K562 (cell line): ENCODE results near the gene PTH2. TPM values are rescaled to one million over a fixed set of nuclear protein-coding genes. Genes with fewer than 3 reads are reported as not detected.

Experiments used
- ATAC-seq: fragments of 200-7000 bp; cut with Tn5 transposase; 3 replicates; pipeline ENCODE4 v1.9.1; 2020; ENCODE audit warnings: moderate library complexity
- BruUV-seq: library from RNA; stranded (reverse); fragments of 400-500 nt; replicated peaks from 2 replicates; lab custom pipeline; 2021; lab: Mats Ljungman, UMichigan
- CTCF ChIA-PET: fragments of 300-600 bp; formaldehyde crosslinking; extraction: SDS; loops from one replicate; lab custom pipeline; 2021; ENCODE audit warnings: low intra/inter-chr PET ratio; lab: Yijun Ruan, JAX
- POLR2A ChIA-PET: fragments of 300-600, 350-650 bp; sonication (Branson Sonifier 250); formaldehyde crosslinking; extraction: SDS; loops from one replicate; lab custom pipeline; 2021; ENCODE audit warnings: antibody characterized with exemption, inconsistent platforms; lab: Yijun Ruan, JAX
- DNase-seq, 4 experiments: peaks; one replicate each; pipeline versions ENCODE4 v3.0.0 to v3.0.0-alpha.2; 2011 to 2018; ENCODE audit warnings: low spot score in 3 of 4, mixed read lengths in 3 of 4; ENCODE audit errors: extremely low read depth in 1 of 4
- FAIRE-seq: peaks from 2 replicates; lab custom pipeline; 2011; peaks lifted over from hg19 to GRCh38; lab: Jason Lieb, UNC
- H2AFZ ChIP-seq: 2 replicates; pipeline ENCODE4 v1.6.0; 2011; ENCODE audit warnings: low read depth, low read length, control low read depth, inconsistent platforms
- H3K27ac ChIP-seq: fragments of 200-600 bp; 3 replicates; pipeline ENCODE4 v1.8.0; 2011; ENCODE audit warnings: low read depth, mild to moderate bottlenecking, control low read depth, inconsistent platforms, low read length, moderate library complexity, mixed read lengths; ENCODE audit errors: extremely low read depth
- H3K27me3 ChIP-seq, 2 experiments: fragments of 300-600 bp in 1 of 2; 2 replicates in 1 of 2; 3 replicates in 1 of 2; pipeline versions ENCODE4 v1.6.0 to v1.8.0; 2011; ENCODE audit warnings: inconsistent platforms in 2 of 2, low read length in 2 of 2, mild to moderate bottlenecking in 1 of 2, mixed read lengths in 1 of 2, moderate library complexity in 1 of 2; ENCODE audit not compliant: control insufficient read depth in 2 of 2, insufficient read depth in 2 of 2
- H3K36me3 ChIP-seq: fragments of 300-600 bp; 3 replicates; pipeline ENCODE4 v1.8.0; 2011; ENCODE audit warnings: mild to moderate bottlenecking, low read length, inconsistent platforms; ENCODE audit not compliant: control insufficient read depth, insufficient read depth
- H3K4me1 ChIP-seq, 2 experiments: fragments of 200-600 bp in 1 of 2; replicated peaks in 1 of 2; 2 replicates in 1 of 2; 3 replicates in 1 of 2; pipeline versions ENCODE4 v1.5.1 to v1.8.0; 2011; ENCODE audit warnings: inconsistent platforms in 2 of 2, low read length in 2 of 2, mild to moderate bottlenecking in 1 of 2, mixed read lengths in 1 of 2, moderate library complexity in 1 of 2; ENCODE audit not compliant: control insufficient read depth in 2 of 2, insufficient read depth in 2 of 2
- H3K4me2 ChIP-seq: 2 replicates; pipeline ENCODE4 v1.6.1; 2011; ENCODE audit warnings: low read length, control low read depth, inconsistent platforms, mixed read lengths; ENCODE audit not compliant: insufficient read depth
- H3K4me3 ChIP-seq: fragments of 200-600 bp; sonication (generic), shearing (Covaris generic); 2 replicates; pipeline ENCODE4 v1.5.1; 2016; ENCODE audit warnings: control low read depth, inconsistent platforms
- H3K79me2 ChIP-seq: fragments of 200-600 bp; 3 replicates; pipeline ENCODE4 v1.8.0; 2011; ENCODE audit warnings: low read length, inconsistent platforms; ENCODE audit not compliant: control insufficient read depth, insufficient read depth
- H3K9ac ChIP-seq, 2 experiments: 2 replicates each; pipeline versions ENCODE4 v1.6.0 to v1.6.1; 2011; ENCODE audit warnings: low read depth in 2 of 2, low read length in 2 of 2, control low read depth in 1 of 2, inconsistent platforms in 1 of 2, mild to moderate bottlenecking in 1 of 2, mixed read lengths in 1 of 2; ENCODE audit not compliant: insufficient read depth in 1 of 2
- H3K9me1 ChIP-seq: one replicate; pipeline ENCODE4 v1.6.0; 2011; ENCODE audit warnings: inconsistent platforms, mild to moderate bottlenecking, low read length, moderate library complexity; ENCODE audit not compliant: control insufficient read depth, insufficient read depth
- H3K9me3 ChIP-seq: replicated peaks from 2 replicates; pipeline ENCODE4 v1.5.1; 2011; ENCODE audit warnings: low read depth, low read length, inconsistent platforms; ENCODE audit not compliant: control insufficient read depth, insufficient read depth
- H4K20me1 ChIP-seq: replicated peaks from 2 replicates; pipeline ENCODE4 v1.6.1; 2011; ENCODE audit warnings: low read length, inconsistent platforms, mixed read lengths; ENCODE audit not compliant: control insufficient read depth, insufficient read depth
- SOX6 ChIP-seq: fragments of 450-650 bp; IDR thresholded peaks from 2 replicates; pipeline ENCODE4 v1.6.1; 2014; ENCODE audit warnings: mild to moderate bottlenecking
- WGBS: fragments of 100-300 bp; shearing (Covaris generic); methylation state at CpG from one replicate; pipeline ENCODE4 v1.1.6; 2016; ENCODE audit warnings: low coverage, mixed read lengths; ENCODE audit not compliant: insufficient coverage; ENCODE audit errors: missing lambda C conversion rate; 5-methylcytosine and 5-hydroxymethylcytosine counted together
- in situ Hi-C: fragments of 300-500 bp; cut with MboI; formaldehyde crosslinking; loops from 4 replicates; pipeline ENCODE4 v1.15.0; 2018; ENCODE audit warnings: inconsistent platforms, mixed read lengths
- intact Hi-C: fragments of 100-400 bp; cut with micrococcal nuclease; formaldehyde crosslinking; loops from 2 replicates; pipeline ENCODE4 v1.14.2; 2022
- polyA plus RNA-seq, 8 experiments: library from polyadenylated mRNA; depleted of rRNA in 4 of 8; stranded (reverse) in 5 of 8; unstranded in 3 of 8; fragments of >200 nt; fragmentation: Nextera tagmentation in 2 of 8; fragmentation: Illumina TruSeq in 1 of 8; extraction: Ambion mirVana in 2 of 8; extraction: Trizol in 1 of 8; gene quantifications; 2 replicates each; pipeline versions ENCODE4 v1.2.1 to v1.2.3, GENCODE V29; 2011 to 2014; ENCODE audit warnings: inconsistent platforms in 1 of 8, missing spikeins in 1 of 8
- total RNA-seq, 7 experiments: library from RNA; depleted of rRNA in 6 of 7; stranded (reverse); fragments of >200 nt in 6 of 7; fragmentation: Illumina TruSeq in 2 of 7; extraction: Trizol in 2 of 7; gene quantifications; 2 replicates each; pipeline versions ENCODE4 v1.2.1 to v1.2.3, GENCODE V29; 2011 to 2021; ENCODE audit warnings: low replicate concordance in 1 of 7
- TF ChIP-seq, protein P1 (sequence below): fragments of 250-450 bp; sonication (Bioruptor Pico); IDR thresholded peaks from 2 replicates; pipeline ENCODE4 v1.8.0; 2022; ENCODE audit warnings: inconsistent platforms
- TF ChIP-seq, protein P2 (sequence below): sonication (generic); formaldehyde crosslinking; IDR thresholded peaks from 2 replicates; pipeline ENCODE4 v1.8.0; 2022; ENCODE audit warnings: missing genetic modification reagents, mild to moderate bottlenecking, moderate library complexity, borderline replicate concordance

Gene PTH2
- total and polyA plus RNA-seq, 9 of the 15 experiments (the other 6 are each of a cell fraction or from before 2014, with no cell fraction given) = 1.3 TPM; not detected in 8

DNA sequence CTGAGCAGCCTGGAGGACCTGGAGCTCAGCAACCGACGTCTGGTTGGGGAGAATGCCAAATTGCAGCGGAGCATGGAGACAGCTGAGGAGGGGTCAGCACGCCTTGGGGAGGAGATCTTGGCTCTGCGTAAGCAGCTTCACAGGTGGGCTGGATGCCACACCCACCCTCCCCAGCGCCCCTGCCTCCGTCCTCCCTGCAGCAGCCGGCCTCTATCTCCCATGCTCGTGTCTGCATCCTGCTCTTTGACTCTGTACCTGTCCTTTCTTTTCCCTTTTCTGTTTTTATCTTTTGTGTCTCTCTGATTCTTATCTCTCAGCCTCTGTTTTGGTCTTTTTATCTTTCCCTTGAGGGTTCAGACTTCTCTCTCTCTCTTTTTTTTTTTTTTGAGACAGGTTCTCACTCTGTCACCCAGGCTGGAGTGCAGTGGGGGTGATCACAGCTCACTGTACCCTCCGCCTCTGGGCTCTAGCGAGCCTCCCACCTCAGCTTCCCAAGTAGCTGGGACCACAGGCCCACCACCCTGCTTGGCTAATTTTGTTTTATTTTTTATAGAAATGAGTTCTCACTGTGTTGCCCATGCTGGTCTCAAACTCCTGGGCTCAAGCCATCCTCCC is 25.1 kb downstream of the PTH2 start:
- peaks cover 0 to 21% of the 10 kb centered on the region in 2 experiments; a peak in 3 of 5 replicates for H3K4me1 ChIP-seq
- WGBS = 24% methylated on average over 10 of the region's 11 CpGs
- BruUV-seq = no TSS peak
- in situ Hi-C loops (no loop called here), intact Hi-C loops (no loop called here)
- DNase-seq (no peak), FAIRE-seq (no peak), ATAC-seq (no peak)
- H3K36me3 ChIP-seq = no peaks in the 10 kb centered on the region
- no peaks in the 10 kb centered on the region for H3K9me3 ChIP-seq
- 0 out of 2 replicates have a peak overlapping the region, but pooled peaks have one; percentile 34 for H2AFZ ChIP-seq
- H3K79me2 ChIP-seq = no peaks in the 10 kb centered on the region
- H4K20me1 ChIP-seq = no peaks in the 10 kb centered on the region
- no peak overlapping the region for H3K27ac ChIP-seq
- H3K9me1 ChIP-seq = no peaks in the 10 kb centered on the region
- peak overlapping the region in 1 of 2 experiments; percentile 73; a peak in 2 of 4 replicates for H3K9ac ChIP-seq
- CTCF ChIA-PET = no interaction called here
- H3K4me3 ChIP-seq = no peak overlapping the region
- no peaks in the 10 kb centered on the region for H3K27me3 ChIP-seq
- TF ChIP-seq, protein P1, sequence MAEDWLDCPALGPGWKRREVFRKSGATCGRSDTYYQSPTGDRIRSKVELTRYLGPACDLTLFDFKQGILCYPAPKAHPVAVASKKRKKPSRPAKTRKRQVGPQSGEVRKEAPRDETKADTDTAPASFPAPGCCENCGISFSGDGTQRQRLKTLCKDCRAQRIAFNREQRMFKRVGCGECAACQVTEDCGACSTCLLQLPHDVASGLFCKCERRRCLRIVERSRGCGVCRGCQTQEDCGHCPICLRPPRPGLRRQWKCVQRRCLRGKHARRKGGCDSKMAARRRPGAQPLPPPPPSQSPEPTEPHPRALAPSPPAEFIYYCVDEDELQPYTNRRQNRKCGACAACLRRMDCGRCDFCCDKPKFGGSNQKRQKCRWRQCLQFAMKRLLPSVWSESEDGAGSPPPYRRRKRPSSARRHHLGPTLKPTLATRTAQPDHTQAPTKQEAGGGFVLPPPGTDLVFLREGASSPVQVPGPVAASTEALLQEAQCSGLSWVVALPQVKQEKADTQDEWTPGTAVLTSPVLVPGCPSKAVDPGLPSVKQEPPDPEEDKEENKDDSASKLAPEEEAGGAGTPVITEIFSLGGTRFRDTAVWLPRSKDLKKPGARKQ (CRISPR knock-in tag) = no peak
- TF ChIP-seq, protein P2, sequence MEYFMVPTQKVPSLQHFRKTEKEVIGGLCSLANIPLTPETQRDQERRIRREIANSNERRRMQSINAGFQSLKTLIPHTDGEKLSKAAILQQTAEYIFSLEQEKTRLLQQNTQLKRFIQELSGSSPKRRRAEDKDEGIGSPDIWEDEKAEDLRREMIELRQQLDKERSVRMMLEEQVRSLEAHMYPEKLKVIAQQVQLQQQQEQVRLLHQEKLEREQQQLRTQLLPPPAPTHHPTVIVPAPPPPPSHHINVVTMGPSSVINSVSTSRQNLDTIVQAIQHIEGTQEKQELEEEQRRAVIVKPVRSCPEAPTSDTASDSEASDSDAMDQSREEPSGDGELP (CRISPR knock-in tag) = 0 out of 2 replicates have a peak, but pooled peaks have one; percentile 21
- 0 out of 2 replicates have a peak, but pooled peaks have one; percentile 22 for TF ChIP-seq SOX6
- POLR2A ChIA-PET = interaction anchor here (1.0 to 1.9 kb wide), 2 partner anchors 9 to 13 kb away, joined by 4 to 8 read pairs; no protein-coding TSS in a partner anchor
- H3K4me2 ChIP-seq = no peak overlapping the region
